ENCODE measurements around the gene CASP2. TPM values are rescaled to one million over a fixed set of nuclear protein-coding genes. Genes with fewer than 3 reads are reported as not detected.
A peak's percentile ranks its signal among the peaks of the same experiment; 100 is the strongest.

Gene CASP2
- total and polyA plus RNA-seq, 5 donors = 4.5 to 10.6 (median 10.1) TPM

DNA sequence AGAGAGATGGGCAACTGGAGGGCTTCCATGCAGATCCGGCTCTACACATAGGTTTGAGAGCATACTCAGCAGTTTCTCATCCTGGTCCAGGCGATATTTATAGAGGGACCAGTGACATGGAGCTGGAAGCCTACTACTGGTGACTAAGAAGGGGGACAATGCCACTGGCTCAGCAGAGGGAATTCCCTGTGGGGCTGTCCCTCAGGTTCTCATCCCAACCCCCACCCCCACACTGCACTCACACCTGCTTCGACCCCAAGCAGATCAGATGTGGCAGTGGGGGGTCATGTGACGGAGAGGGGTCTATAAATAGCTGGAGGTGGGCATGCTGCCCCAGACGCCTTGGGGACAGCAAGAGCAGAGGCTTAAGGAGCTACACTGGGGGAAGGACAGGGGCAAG is 27.6 kb downstream of the CASP2 start, which contains the start of gene CLCN1:
TSS of gene CLCN1 (plus strand) at position 336 of the 400 bp plus-strand sequence. CDS start 102 bp downstream, outside the sequence.
- intact Hi-C loops (cut with DNase I) = no loop called here
- no peaks in the 10 kb centered on the region for H3K9me3 ChIP-seq (ENCODE audit: control insufficient read depth, low read length)
- H3K4me1 ChIP-seq (ENCODE audit: control insufficient read depth, insufficient read depth, low read length) = no peaks in the 10 kb centered on the region
- WGBS = 72% methylated on average over 5 of the region's 5 CpGs
- H3K4me3 ChIP-seq (ENCODE audit: low read length) = no peak within 1 kb of the TSS
- no peaks in the 10 kb centered on the region for H3K27me3 ChIP-seq (ENCODE audit: control insufficient read depth, insufficient read depth)
- H3K27ac ChIP-seq (ENCODE audit: low read length) = no peak within 1 kb of the TSS
- ATAC-seq (no peak), DNase-seq (no peak)

DNA sequence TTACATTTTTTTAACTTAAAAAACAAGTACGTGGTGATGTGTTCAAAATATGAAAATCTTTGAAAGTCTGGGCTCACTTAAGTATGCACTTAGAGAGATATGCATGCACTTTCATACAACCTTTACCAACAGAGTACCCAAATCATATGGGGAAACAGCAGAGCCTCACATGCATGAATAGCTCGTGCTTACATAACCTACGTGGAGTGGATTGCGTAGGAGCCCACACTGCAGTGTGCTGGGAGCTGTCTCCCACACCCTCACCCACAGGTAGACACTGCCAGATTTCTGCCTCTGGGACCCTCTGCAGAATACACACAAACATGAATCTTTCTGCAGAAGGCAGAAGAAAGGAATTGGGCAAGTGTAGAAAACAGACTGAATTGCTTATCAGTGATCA is 28.3 kb downstream of the CASP2 start:
- H3K27me3 ChIP-seq (ENCODE audit: control insufficient read depth, insufficient read depth) = no peaks in the 10 kb centered on the region
- H3K4me1 ChIP-seq (ENCODE audit: control insufficient read depth, insufficient read depth, low read length) = no peaks in the 10 kb centered on the region
- ATAC-seq (no peak), DNase-seq (no peak)
- intact Hi-C loops (cut with DNase I) = no loop called here
- no peak overlapping the region for H3K4me3 ChIP-seq (ENCODE audit: low read length)
- H3K27ac ChIP-seq (ENCODE audit: low read length) = no peak overlapping the region
- 83% methylated on average over 4 of the region's 4 CpGs for WGBS
- H3K9me3 ChIP-seq (ENCODE audit: control insufficient read depth, low read length) = no peaks in the 10 kb centered on the region

GRCh38 chr7:143318661-143319060 is 30.5 kb downstream of the CASP2 start:
- Histone ChIP-seq H3K9me3 (ENCODE audit: control insufficient read depth, low read length) (no peaks in the 10 kb centered on the region), H3K27ac (ENCODE audit: low read length) (no peak overlapping the region), H3K27me3 (ENCODE audit: control insufficient read depth, insufficient read depth) (no peaks in the 10 kb centered on the region), H3K4me1 (ENCODE audit: control insufficient read depth, insufficient read depth, low read length) (no peaks in the 10 kb centered on the region), H3K4me3 (ENCODE audit: low read length) (no peak overlapping the region)
- WGBS = 53% methylated on average over 5 of the region's 5 CpGs
- ATAC-seq (peak; percentile 10 to 55), DNase-seq (peak in 1 of 3 donors; percentile 54)
- intact Hi-C loops (cut with DNase I) = no loop called here

DNA sequence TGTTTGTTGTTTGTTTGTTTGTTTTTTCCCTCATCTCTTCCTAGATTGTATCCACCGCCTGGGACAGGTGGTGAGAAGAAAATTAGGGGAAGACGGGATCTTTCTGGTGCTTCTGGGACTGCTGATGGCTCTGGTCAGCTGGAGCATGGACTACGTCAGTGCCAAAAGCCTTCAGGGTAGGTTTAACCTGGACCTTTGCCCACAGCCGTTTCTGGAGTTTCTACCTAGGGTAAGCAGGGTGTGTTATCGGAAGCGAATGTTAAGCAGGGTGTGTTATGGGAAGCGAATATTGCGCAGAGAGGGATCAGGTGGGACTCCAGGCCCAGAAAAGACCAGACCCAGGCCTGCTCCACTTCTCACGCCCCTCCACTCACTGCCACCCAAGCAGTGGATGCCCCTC is 32.5 kb downstream of the CASP2 start:
- 73% methylated on average over 9 of the region's 9 CpGs for WGBS
- H3K27me3 ChIP-seq (ENCODE audit: control insufficient read depth, insufficient read depth) = no peaks in the 10 kb centered on the region
- H3K4me3 ChIP-seq (ENCODE audit: low read length) = no peak overlapping the region
- no peaks in the 10 kb centered on the region for H3K9me3 ChIP-seq (ENCODE audit: control insufficient read depth, low read length)
- DNase-seq = no peak
- no peaks in the 10 kb centered on the region for H3K4me1 ChIP-seq (ENCODE audit: control insufficient read depth, insufficient read depth, low read length)
- no peak for ATAC-seq
- intact Hi-C loops (cut with DNase I) = no loop called here
- no peak overlapping the region for H3K27ac ChIP-seq (ENCODE audit: low read length)

DNA sequence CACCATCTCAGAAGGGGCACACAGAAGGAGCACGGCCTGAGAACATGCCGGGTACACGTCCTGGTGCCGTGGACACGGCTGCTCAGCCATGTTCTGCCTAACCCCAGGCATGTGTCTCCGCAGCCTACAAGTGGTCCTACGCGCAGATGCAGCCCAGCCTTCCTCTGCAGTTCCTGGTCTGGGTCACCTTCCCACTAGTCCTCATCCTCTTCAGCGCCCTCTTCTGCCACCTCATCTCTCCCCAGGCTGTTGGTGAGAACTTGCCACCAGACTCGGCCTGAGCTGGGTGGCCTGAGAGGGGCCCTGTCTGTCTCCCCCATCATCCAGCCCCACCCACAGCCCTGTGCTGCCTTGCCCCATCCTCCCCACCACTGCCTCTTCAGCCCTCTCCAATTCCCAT is 33.1 kb downstream of the CASP2 start:
- Histone ChIP-seq H3K4me1 (ENCODE audit: control insufficient read depth, insufficient read depth, low read length) (no peaks in the 10 kb centered on the region), H3K27me3 (ENCODE audit: control insufficient read depth, insufficient read depth) (no peaks in the 10 kb centered on the region), H3K27ac (ENCODE audit: low read length) (no peak overlapping the region), H3K4me3 (ENCODE audit: low read length) (no peak overlapping the region), H3K9me3 (ENCODE audit: control insufficient read depth, low read length) (no peaks in the 10 kb centered on the region)
- 96% methylated on average over 10 of the region's 10 CpGs for WGBS
- intact Hi-C loops (cut with DNase I) = no loop called here
- ATAC-seq = no peak
- peak in 1 of 3 donors; percentile 36 for DNase-seq

DNA sequence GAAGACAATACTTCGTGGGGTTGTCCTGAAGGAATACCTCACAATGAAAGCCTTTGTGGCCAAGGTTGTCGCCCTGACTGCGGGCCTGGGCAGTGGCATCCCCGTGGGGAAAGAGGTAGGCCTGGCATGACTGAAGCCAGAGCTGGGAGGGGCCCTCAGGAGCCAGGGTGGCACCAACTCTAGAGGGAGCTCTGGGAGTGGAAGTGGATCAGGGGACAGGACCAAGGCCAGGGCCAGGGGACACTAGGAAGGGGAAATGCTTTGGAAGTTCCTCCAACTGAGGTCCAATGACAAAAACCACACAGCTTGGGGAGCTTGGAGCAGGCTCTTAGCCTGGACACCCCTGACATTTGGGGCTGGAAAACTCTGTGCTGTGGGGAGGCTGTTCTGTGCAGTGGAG is 33.6 kb downstream of the CASP2 start:
- ATAC-seq = no peak
- intact Hi-C loops (cut with DNase I) = no loop called here
- Histone ChIP-seq H3K27me3 (ENCODE audit: control insufficient read depth, insufficient read depth) (no peaks in the 10 kb centered on the region), H3K27ac (ENCODE audit: low read length) (no peak overlapping the region), H3K9me3 (ENCODE audit: control insufficient read depth, low read length) (no peaks in the 10 kb centered on the region), H3K4me3 (ENCODE audit: low read length) (no peak overlapping the region), H3K4me1 (ENCODE audit: control insufficient read depth, insufficient read depth, low read length) (no peaks in the 10 kb centered on the region)
- DNase-seq = peak in 2 of 3 donors; percentile 60 to 68
- WGBS = 88% methylated on average over 4 of the region's 4 CpGs

DNA sequence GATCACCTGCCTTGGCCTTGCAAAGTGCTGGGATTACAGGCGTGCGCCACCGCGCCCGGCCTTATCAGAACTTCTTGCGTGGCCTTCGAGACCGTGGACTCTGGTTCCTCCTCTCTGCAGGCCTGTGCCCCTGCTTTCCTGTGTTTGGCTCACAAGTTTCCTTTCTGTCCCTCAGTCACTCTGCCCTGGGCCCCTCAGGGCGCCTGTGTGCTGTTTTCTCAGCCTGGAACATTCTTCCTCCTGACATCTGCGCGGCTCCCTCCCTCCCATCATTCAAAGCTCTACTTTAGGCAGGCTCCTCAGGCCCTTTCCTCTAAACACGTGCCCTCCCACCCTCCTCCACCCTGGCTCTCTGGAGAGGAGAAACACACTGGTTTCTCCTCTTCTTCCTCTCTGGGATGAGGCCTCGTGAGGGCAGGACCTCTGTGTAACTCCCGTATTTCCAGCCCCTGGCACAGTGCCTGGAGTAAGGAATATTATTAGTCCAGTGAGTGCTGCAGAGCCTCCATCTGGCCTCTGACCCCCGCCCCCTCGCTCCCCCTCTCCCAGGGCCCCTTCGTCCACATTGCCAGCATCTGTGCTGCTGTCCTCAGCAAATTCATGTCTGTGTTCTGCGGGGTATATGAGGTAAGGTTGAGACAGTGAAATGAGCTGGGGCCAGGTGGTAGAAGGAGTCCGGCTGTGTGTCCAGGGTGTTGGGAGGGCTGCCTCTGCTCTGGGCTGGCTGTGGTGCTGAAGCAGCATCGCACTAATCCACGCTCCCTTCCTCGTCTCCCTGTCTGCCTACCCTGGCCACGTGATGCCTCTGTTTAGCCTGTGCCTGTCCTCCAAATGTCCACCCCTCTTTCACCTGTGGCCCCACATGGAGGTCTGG is 34.8 kb downstream of the CASP2 start:
- H3K27me3 ChIP-seq (ENCODE audit: control insufficient read depth, insufficient read depth) = no peaks in the 10 kb centered on the region
- intact Hi-C loops (cut with DNase I) = no loop called here
- no peak overlapping the region for H3K27ac ChIP-seq (ENCODE audit: low read length)
- H3K9me3 ChIP-seq (ENCODE audit: control insufficient read depth, low read length) = no peaks in the 10 kb centered on the region
- WGBS = 65% methylated on average over 23 of the region's 23 CpGs
- DNase-seq (peak in 2 of 3 donors; percentile 58 to 71), ATAC-seq (peak in 1 of 2 donors; percentile 25)
- no peak overlapping the region for H3K4me3 ChIP-seq (ENCODE audit: low read length)
- H3K4me1 ChIP-seq (ENCODE audit: control insufficient read depth, insufficient read depth, low read length) = no peaks in the 10 kb centered on the region

GRCh38 chr7:143323653-143324052 is 35.5 kb downstream of the CASP2 start:
- H3K9me3 ChIP-seq (ENCODE audit: control insufficient read depth, low read length) = no peaks in the 10 kb centered on the region
- intact Hi-C loops (cut with DNase I) = no loop called here
- H3K4me3 ChIP-seq (ENCODE audit: low read length) = no peak overlapping the region
- WGBS = 58% methylated on average over 12 of the region's 12 CpGs
- ATAC-seq = no peak
- no peaks in the 10 kb centered on the region for H3K4me1 ChIP-seq (ENCODE audit: control insufficient read depth, insufficient read depth, low read length)
- no peaks in the 10 kb centered on the region for H3K27me3 ChIP-seq (ENCODE audit: control insufficient read depth, insufficient read depth)
- DNase-seq = peak in 1 of 3 donors; percentile 50
- no peak overlapping the region for H3K27ac ChIP-seq (ENCODE audit: low read length)

DNA sequence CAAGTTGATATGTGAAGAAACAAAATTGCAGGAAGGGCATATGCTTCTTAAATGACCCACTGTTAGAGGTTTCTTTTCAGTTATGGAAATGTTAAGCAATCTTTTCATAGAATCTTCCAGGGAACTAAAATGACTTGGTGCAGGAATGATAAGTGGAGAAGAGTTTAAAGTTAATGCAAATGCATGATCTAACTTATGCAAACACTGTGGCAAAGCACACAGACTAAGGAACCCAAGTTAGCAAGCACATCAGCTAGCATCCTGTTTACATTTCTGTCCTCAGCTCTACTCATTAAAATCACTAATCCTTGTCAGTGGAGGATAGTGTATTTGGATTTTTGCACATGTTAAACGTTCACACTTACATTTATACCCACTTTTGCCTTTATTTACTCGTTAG is 37.1 kb downstream of the CASP2 start:
- no peak overlapping the region for H3K4me3 ChIP-seq (ENCODE audit: low read length)
- intact Hi-C loops (cut with DNase I) = no loop called here
- no peak overlapping the region for H3K27ac ChIP-seq (ENCODE audit: low read length)
- H3K4me1 ChIP-seq (ENCODE audit: control insufficient read depth, insufficient read depth, low read length) = no peaks in the 10 kb centered on the region
- WGBS = 67% methylated on average over 2 of the region's 2 CpGs
- H3K9me3 ChIP-seq (ENCODE audit: control insufficient read depth, low read length) = no peaks in the 10 kb centered on the region
- DNase-seq (no peak), ATAC-seq (no peak)
- no peaks in the 10 kb centered on the region for H3K27me3 ChIP-seq (ENCODE audit: control insufficient read depth, insufficient read depth)

GRCh38 chr7:143327903-143328302 is 39.8 kb downstream of the CASP2 start:
- Histone ChIP-seq H3K27ac (ENCODE audit: low read length) (no peak overlapping the region), H3K4me1 (ENCODE audit: control insufficient read depth, insufficient read depth, low read length) (no peaks in the 10 kb centered on the region), H3K27me3 (ENCODE audit: control insufficient read depth, insufficient read depth) (no peaks in the 10 kb centered on the region), H3K4me3 (ENCODE audit: low read length) (no peak overlapping the region), H3K9me3 (ENCODE audit: control insufficient read depth, low read length) (no peaks in the 10 kb centered on the region)
- no peak for DNase-seq
- intact Hi-C loops (cut with DNase I) = no loop called here
- WGBS = 87% methylated on average over 5 of the region's 5 CpGs
- ATAC-seq = no peak

GRCh38 chr7:143329471-143330170 is 41.5 kb downstream of the CASP2 start:
- Histone ChIP-seq H3K4me3 (ENCODE audit: low read length) (no peak overlapping the region), H3K4me1 (ENCODE audit: control insufficient read depth, insufficient read depth, low read length) (no peaks in the 10 kb centered on the region), H3K27ac (ENCODE audit: low read length) (no peak overlapping the region), H3K27me3 (ENCODE audit: control insufficient read depth, insufficient read depth) (no peaks in the 10 kb centered on the region), H3K9me3 (ENCODE audit: control insufficient read depth, low read length) (no peaks in the 10 kb centered on the region)
- 92% methylated on average over 10 of the region's 10 CpGs for WGBS
- intact Hi-C loops (cut with DNase I) = no loop called here
- DNase-seq (no peak), ATAC-seq (no peak)

Data from right cardiac atrium (tissue), 5 donors.